GM19099 (cell line): ENCODE results near the gene MYO1D.

Source experiments
- POLR2A ChIP-seq: IDR thresholded peaks from 3 replicates; pipeline ENCODE4 v1.6.1; 2011; ENCODE audit warnings: low read depth; ENCODE audit not compliant: insufficient read length; ENCODE audit errors: extremely low read depth

MYO1D gene

DNA sequence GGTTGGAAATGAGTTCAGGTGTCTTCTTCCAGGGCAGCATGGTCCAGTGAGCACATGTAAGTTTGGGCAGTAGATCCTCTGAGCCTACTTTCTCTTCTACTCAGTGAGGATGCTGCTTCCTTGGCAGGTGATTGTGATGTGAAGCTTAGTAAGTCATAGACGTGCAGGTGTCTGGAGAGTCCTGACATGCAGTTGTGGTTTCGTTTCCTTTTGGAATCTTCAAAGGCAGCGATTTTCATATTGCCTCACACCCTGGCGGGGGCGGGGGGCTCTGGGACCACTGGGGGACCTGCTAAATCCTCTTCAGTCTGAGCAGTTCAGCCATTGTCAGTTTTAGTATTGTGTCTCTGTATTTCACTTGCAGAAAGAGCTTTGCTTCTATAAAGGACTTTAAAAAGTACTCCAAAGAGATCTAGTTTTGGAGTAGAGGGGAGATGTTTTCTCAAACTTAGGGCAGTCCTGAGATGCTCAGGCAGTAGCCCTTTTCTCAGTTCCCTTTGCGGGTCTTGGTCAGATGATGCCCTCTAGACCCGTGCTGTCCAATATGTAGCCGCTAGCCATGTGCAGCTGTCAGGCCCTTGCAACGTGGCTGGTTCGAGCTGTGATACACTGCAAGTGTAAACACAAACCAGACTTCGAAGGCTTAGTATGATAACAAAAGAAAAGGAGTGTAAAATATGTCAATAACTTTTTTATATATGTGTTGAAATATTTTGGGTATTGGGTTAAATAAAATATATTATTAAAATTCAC, 394.2 kb downstream of the MYO1D start:
- TF ChIP-seq POLR2A, result no peak

- TF ChIP-seq POLR2A, result no peak
Observed at GRCh38 chr17:32481193-32481592, 395.7 kb downstream of the MYO1D start.

GRCh38 chr17:32479074-32479617, 397.8 kb downstream of the MYO1D start:
- TF ChIP-seq POLR2A, result no peak

GRCh38 chr17:32477220-32477619, 399.7 kb downstream of the MYO1D start:
- TF ChIP-seq POLR2A, result no peak

- TF ChIP-seq POLR2A, result no peak
Observed at GRCh38 chr17:32475258-32475657, 401.7 kb downstream of the MYO1D start.

DNA sequence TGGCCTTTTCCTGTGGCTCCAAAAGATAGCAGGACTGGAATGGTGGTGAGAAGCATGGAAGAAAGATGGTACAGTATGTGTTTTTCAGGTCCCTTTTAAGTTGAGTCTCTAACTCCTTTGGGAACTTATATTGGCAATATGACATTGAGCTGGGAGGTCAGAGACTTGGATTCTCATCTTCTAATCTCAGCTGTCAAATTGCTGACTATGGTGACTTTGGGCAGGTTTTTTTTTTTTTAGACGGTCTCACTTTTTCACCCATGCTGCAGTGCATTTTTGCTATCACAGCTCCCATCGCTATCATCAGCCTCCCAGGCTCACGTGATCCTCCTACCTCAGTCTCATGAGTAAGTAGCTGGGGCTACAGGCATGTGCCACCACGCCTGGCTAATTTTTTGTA, 405.3 kb downstream of the MYO1D start:
- TF ChIP-seq POLR2A, result no peak

DNA sequence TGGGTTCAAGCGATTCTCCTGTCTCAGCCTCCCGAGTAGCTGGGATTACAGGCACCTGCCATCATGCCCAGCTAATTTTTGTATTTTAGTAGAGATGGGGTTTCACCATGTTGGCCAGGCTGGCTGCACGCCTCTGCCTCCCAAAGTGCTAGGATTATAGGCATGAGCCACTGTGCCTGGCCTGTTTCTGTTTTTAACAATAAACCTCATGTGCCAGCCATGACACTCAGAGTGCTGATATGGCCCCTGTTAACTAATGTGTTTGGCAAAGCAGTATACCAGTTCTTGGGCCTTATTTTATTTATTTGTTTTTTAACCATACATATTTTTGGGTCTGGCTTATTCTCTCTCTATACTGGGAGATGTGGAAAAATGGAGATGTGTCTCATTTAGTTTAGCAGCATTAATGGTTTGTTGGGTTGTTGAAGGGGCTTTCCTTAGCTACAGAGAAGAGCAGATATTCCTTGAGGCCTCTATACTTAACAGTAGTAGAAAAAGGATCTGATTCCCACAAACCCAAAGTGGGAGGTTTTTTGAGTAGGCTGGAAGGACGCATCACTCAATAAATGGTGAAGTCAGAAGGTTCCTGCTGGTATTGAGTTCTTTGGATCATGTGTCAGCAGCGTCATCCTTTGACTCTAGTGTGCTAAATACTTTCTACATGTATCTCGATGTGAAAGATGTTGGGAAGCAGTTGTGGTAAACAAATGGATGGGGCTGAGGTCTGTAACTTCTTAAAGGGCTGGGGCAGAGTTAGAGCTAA, 406.3 kb downstream of the MYO1D start:
- no peak for TF ChIP-seq POLR2A

DNA sequence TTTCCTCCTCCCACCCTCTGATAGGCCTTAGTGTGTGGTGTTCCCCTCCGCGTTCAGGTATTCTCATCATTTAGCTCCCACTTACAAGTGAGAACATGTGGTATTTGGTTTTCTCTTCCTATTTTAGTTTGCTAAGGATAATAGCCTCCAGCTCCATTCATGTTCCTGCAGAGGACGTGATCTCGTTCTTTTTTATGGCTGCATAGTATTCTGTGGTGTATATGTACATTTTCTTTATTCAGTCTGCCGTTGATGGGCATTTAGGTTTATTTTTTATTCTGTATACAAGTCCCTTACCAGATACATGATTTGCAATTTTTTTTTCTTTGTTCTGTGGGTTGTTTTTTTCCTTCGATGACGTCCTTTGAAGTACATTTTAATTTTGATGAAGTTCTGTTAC, 409.0 kb downstream of the MYO1D start:
- TF ChIP-seq POLR2A, result no peak

DNA sequence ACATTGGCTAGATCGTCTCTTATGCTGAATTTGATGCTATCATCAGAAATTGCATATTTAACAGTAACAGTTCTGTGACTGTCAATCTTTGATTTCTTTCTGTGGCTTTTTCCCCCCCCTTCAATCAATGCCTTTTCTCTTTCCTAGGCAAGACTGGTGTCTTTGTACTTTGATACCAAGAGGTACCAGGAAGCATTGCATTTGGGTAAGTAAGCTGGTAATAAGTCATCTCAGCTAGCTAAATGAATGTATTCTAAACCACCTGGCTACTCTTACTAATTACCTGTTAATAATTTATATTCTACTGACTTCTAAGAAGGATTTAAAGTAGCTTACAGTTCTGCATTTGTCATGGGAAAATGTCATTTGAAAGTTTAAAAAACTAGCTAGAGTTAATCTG, 412.6 kb downstream of the MYO1D start:
- TF ChIP-seq POLR2A, result no peak

DNA sequence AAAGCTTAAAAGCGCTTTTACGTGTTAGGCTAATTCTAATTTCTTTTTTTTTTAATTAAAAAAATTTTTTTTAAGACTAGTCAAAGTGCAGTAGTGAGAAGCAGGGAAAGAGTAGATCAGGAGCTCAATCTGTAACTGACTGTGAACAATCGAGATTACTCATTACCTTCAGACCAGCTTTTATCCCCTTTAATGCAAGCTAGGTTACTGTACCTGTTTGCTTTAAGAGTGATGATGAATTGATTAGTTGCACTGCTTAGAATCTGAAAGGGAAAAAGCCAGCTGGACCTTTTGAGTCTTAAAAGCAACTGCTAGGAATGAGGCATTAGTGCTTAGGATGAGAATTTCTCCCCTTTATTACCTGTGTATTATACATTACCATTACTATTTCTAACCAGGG, 413.6 kb downstream of the MYO1D start:
- TF ChIP-seq POLR2A, result no peak

GRCh38 chr17:32461853-32462617, 414.9 kb downstream of the MYO1D start:
- TF ChIP-seq POLR2A, result no peak

DNA sequence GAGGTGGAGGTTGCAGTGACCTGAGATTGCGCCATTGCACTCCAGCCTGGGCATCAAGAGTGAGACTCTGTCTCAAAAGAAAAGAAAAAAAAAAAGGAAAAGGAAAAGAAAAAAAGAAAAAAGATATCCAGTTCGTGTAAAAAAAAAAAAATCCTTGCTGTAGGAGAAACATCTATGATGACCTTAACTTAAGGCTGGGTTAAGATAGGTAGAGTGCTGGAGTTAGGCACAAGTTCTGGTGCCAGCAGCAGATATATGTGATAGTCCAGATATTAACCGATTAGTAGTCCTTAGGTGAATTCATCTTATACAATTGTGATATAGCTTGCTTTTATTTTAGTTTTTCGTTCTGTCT, 415.4 kb downstream of the MYO1D start:
- TF ChIP-seq POLR2A, result no peak

DNA sequence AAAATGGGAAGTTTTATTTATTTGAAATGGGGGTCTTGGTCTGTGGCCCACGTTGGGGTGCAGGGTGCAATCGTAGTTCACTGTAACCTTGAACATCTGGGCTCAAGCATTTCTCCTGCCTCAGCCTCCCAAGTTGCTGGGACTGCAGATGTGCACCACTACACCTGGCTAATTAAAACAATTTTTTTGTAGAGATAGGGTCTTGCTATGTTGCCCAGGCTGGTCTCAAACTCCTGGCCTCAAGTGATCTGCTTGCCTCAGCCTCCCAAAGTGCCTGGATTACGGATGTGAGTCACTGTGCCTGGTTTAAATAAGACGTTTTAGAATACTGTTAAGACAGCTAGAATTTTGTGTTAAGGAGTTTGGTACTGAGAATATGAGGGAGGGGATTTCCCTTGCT, 416.9 kb downstream of the MYO1D start:
- no peak for TF ChIP-seq POLR2A

- TF ChIP-seq POLR2A, result no peak
Observed at GRCh38 chr17:32458371-32458770, 418.6 kb downstream of the MYO1D start.

- TF ChIP-seq POLR2A, result no peak
Observed at GRCh38 chr17:32453370-32453769, 423.6 kb downstream of the MYO1D start.
